HEK293 (cell line): ENCODE results near the gene CACNA1C.

Source experiments
- REPIN1 ChIP-seq: fragments of 450-650 bp; formaldehyde crosslinking; IDR thresholded peaks from 2 replicates; pipeline ENCODE4 v1.5.1; 2017; ENCODE audit warnings: missing biosample characterization, missing genetic modification characterization, low read depth
- ZBTB8A ChIP-seq: fragments of 450-650 bp; formaldehyde crosslinking; IDR thresholded peaks from 2 replicates; pipeline ENCODE4 v1.5.1; 2016; ENCODE audit warnings: missing biosample characterization, missing genetic modification characterization
- ZNF670 ChIP-seq: fragments of 450-650 bp; formaldehyde crosslinking; IDR thresholded peaks from 2 replicates; pipeline ENCODE4 v1.5.1; 2016; ENCODE audit warnings: missing biosample characterization, missing genetic modification characterization, low read depth
- TF ChIP-seq, protein P1 (sequence below): fragments of 450-650 bp; formaldehyde crosslinking; IDR thresholded peaks from 2 replicates; pipeline ENCODE4 v1.5.1; 2016; ENCODE audit warnings: missing biosample characterization, missing genetic modification characterization

DNA sequence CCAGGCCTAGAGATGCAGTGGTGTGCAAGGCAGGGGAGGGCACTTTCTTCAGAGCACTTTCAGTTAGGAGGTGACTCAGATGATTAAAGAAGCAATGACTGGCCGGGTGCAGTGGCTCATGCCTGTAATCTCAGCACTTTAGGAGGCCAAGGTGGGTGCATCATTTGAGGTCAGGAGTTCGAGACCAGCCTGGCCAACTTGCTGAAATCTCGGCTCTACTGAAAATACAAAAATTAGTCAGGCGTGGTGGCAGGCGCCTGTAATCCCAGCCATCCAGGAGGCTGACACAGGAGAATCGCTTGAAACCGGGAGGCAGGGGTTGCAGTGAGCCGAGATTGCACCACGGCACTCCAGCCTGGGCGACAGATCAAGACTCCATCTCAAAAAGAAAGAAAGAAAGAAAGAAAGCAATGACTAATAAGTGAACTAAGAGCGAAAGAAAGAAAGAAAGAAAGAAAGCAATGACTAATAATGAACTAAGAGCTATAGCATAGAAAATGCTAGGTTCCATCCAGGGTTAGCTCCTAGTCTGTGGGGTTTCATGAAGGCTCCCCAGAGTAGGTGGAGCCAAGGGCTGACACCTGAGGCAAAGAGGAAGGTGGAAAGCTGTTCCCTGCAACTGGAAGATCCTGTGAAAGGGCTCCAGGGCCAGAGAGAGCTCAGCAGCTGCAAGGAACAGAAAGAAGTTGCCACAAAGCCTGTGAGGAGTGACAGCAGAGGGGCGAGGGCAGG lies 334.5 kb downstream of the CACNA1C start:
- TF ChIP-seq, protein P1, sequence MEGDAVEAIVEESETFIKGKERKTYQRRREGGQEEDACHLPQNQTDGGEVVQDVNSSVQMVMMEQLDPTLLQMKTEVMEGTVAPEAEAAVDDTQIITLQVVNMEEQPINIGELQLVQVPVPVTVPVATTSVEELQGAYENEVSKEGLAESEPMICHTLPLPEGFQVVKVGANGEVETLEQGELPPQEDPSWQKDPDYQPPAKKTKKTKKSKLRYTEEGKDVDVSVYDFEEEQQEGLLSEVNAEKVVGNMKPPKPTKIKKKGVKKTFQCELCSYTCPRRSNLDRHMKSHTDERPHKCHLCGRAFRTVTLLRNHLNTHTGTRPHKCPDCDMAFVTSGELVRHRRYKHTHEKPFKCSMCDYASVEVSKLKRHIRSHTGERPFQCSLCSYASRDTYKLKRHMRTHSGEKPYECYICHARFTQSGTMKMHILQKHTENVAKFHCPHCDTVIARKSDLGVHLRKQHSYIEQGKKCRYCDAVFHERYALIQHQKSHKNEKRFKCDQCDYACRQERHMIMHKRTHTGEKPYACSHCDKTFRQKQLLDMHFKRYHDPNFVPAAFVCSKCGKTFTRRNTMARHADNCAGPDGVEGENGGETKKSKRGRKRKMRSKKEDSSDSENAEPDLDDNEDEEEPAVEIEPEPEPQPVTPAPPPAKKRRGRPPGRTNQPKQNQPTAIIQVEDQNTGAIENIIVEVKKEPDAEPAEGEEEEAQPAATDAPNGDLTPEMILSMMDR, result no peak
- TF ChIP-seq ZNF670 (tag by site-specific recombination) (no peak), REPIN1 (tag by site-specific recombination) (no peak), ZBTB8A (tag by site-specific recombination) (no peak)
